OCI-LY3 (cell line): ENCODE measurements around the gene GRIA3.

Source experiments
- H2AFZ ChIP-seq: fragments of 200-600, 300-600 bp; shearing (Covaris generic); 2 replicates; pipeline ENCODE4 v1.6.0; 2014; ENCODE audit warnings: antibody characterized with exemption, low read depth, low read length
- H3K27ac ChIP-seq: fragments of 200-600, 300-600 bp; sonication (generic); 2 replicates; pipeline ENCODE4 v1.5.1; 2014; ENCODE audit warnings: mild to moderate bottlenecking, low read length, moderate library complexity, mixed read lengths
- H3K27me3 ChIP-seq: fragments of 200-600, 300-600 bp; sonication (generic); 2 replicates; pipeline ENCODE4 v1.6.1; 2014; ENCODE audit warnings: low read depth, low read length, mixed read lengths
- H3K36me3 ChIP-seq: fragments of 200-600, 300-600 bp; sonication (generic); replicated peaks from 2 replicates; pipeline ENCODE3; 2014; ENCODE audit warnings: low read depth, low read length, mixed read lengths
- H3K4me1 ChIP-seq: fragments of 300-600, 200-600 bp; sonication (generic); 2 replicates; pipeline ENCODE4 v1.6.1; 2014; ENCODE audit warnings: low read length, mixed read lengths
- H3K4me2 ChIP-seq: fragments of 200-600, 300-600 bp; sonication (generic); 2 replicates; pipeline ENCODE4 v1.6.1; 2014; ENCODE audit warnings: low read length, mixed read lengths
- H3K4me3 ChIP-seq: fragments of 300-600, 200-600 bp; sonication (generic); 2 replicates; pipeline ENCODE4 v1.5.1; 2014; ENCODE audit warnings: antibody characterized with exemption, mild to moderate bottlenecking, low read length, moderate library complexity
- H3K79me2 ChIP-seq: fragments of 300-600, 200-600 bp; shearing (Covaris generic); 2 replicates; pipeline ENCODE4 v1.6.1; 2014; ENCODE audit warnings: mild to moderate bottlenecking, low read length, mixed read lengths
- H3K9ac ChIP-seq: fragments of 300-600, 200-600 bp; shearing (Covaris generic); 2 replicates; pipeline ENCODE4 v1.6.0; 2014; ENCODE audit warnings: mild to moderate bottlenecking, low read length, moderate library complexity
- H3K9me3 ChIP-seq: fragments of 200-600, 300-600 bp; shearing (Covaris generic); 2 replicates; pipeline ENCODE4 v1.6.1; 2014; ENCODE audit warnings: low read length, mixed read lengths; ENCODE audit not compliant: insufficient read depth
- H4K20me1 ChIP-seq: fragments of 200-600, 300-600 bp; sonication (generic); 2 replicates; pipeline ENCODE4 v1.6.1; 2016; ENCODE audit warnings: low read length, mixed read lengths; ENCODE audit not compliant: insufficient read depth
- EZH2phosphoT487 ChIP-seq: fragments of 200-600 bp; shearing (Covaris generic); IDR thresholded peaks from 2 replicates; pipeline ENCODE4 v1.6.1; 2018; ENCODE audit warnings: antibody characterized with exemption, mixed run types, low read depth
- TF ChIP-seq, protein P1 (sequence below): fragments of 200-600, 300-600 bp; sonication (generic); IDR thresholded peaks from 2 replicates; pipeline ENCODE4 v1.5.1; 2014; ENCODE audit warnings: antibody characterized with exemption, low read length, low read depth

The GRIA3 gene

DNA sequence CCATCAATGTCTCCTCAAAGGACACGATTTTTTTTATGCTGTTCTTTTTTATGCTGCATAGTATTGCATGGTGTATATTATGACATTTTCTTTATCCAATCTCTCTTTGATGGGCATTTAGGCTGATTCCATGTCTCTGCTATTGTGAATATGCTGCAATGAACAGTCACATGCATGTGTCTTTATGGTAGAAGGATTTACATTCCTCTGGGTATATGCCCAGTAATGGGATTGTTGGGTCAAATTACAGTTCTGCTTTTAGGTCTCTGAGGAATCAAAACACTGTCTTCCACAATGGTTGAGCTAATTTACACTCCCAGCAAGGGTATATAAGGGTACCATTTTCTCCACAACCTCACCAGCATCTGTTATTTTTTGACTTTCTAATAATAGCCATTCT lies 113.9 kb downstream of the GRIA3 start:
- H4K20me1 ChIP-seq: no peaks in the 10 kb centered on the region
- no peak overlapping the region for H3K4me3 ChIP-seq
- H3K4me1 ChIP-seq: no peaks in the 10 kb centered on the region

DNA sequence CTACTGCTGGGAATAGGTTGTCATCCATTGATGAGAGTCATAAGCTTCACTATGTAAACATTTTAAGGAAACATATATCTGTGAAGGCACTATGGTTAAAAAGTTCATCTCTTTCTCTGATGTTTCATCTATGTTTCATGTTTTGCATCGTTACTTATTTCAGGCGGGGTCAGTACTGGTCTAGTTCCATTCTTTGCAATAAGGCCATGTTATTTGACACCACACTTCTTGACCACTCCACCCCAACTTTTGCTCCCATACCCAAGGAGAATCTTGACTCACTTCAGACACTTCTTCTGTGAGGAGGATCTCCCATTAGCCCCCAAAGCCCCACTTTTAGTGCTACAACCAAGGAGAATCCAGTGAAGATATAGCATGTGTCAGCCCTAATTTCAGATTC lies 119.4 kb downstream of the GRIA3 start:
- H3K9me3 ChIP-seq: no peaks in the 10 kb centered on the region
- H3K27me3 ChIP-seq: no peaks in the 10 kb centered on the region
- no peak overlapping the region for H3K9ac ChIP-seq
- H3K4me2 ChIP-seq: no peak overlapping the region
- H3K36me3 ChIP-seq: no peaks in the 10 kb centered on the region
- H3K4me1 ChIP-seq: no peaks in the 10 kb centered on the region
- no peaks in the 10 kb centered on the region for H4K20me1 ChIP-seq
- no peak overlapping the region for H3K27ac ChIP-seq
- H3K4me3 ChIP-seq: no peak overlapping the region
- no peaks in the 10 kb centered on the region for H3K79me2 ChIP-seq
- no peak overlapping the region for H2AFZ ChIP-seq
- TF ChIP-seq, protein P1, sequence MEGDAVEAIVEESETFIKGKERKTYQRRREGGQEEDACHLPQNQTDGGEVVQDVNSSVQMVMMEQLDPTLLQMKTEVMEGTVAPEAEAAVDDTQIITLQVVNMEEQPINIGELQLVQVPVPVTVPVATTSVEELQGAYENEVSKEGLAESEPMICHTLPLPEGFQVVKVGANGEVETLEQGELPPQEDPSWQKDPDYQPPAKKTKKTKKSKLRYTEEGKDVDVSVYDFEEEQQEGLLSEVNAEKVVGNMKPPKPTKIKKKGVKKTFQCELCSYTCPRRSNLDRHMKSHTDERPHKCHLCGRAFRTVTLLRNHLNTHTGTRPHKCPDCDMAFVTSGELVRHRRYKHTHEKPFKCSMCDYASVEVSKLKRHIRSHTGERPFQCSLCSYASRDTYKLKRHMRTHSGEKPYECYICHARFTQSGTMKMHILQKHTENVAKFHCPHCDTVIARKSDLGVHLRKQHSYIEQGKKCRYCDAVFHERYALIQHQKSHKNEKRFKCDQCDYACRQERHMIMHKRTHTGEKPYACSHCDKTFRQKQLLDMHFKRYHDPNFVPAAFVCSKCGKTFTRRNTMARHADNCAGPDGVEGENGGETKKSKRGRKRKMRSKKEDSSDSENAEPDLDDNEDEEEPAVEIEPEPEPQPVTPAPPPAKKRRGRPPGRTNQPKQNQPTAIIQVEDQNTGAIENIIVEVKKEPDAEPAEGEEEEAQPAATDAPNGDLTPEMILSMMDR: no peak
- TF ChIP-seq EZH2phosphoT487: no peak

More for the DNA sequence above, 113.9 kb downstream of the GRIA3 start:
- no peak for TF ChIP-seq EZH2phosphoT487
- TF ChIP-seq, protein P1: no peak
- no peak overlapping the region for H3K27ac ChIP-seq
- no peaks in the 10 kb centered on the region for H3K27me3 ChIP-seq
- H3K36me3 ChIP-seq: no peaks in the 10 kb centered on the region
- no peaks in the 10 kb centered on the region for H3K79me2 ChIP-seq
- no peak overlapping the region for H2AFZ ChIP-seq
- no peaks in the 10 kb centered on the region for H3K9me3 ChIP-seq
- no peak overlapping the region for H3K4me2 ChIP-seq
- no peak overlapping the region for H3K9ac ChIP-seq

DNA sequence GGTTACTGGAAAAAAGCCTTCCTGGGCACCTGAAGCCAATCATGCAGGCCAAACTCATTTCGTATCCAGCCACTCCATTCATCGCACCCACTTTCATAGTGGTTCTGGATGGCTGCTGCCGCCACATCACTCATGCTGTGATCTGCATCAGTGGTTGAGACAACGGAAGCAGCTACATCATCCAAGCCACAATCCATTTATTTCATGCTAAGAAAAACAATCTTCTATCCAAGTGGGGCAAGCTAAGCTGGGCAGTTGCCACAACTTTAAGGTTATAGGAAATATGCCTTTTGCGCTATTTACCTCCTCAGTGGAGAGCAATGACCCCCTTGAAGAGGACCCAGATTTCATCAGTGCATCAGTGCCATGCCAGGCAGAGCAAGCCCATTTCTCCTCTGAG lies 124.6 kb downstream of the GRIA3 start:
- H3K9me3 ChIP-seq: no peaks in the 10 kb centered on the region
- H3K4me3 ChIP-seq: no peak overlapping the region
- H3K4me2 ChIP-seq: no peak overlapping the region
- TF ChIP-seq, protein P1: no peak
- no peak for TF ChIP-seq EZH2phosphoT487
- no peaks in the 10 kb centered on the region for H3K79me2 ChIP-seq
- no peak overlapping the region for H3K9ac ChIP-seq
- H3K36me3 ChIP-seq: no peaks in the 10 kb centered on the region
- H3K4me1 ChIP-seq: no peaks in the 10 kb centered on the region
- H4K20me1 ChIP-seq: no peaks in the 10 kb centered on the region
- H3K27me3 ChIP-seq: no peaks in the 10 kb centered on the region
- no peak overlapping the region for H2AFZ ChIP-seq
- no peak overlapping the region for H3K27ac ChIP-seq

DNA sequence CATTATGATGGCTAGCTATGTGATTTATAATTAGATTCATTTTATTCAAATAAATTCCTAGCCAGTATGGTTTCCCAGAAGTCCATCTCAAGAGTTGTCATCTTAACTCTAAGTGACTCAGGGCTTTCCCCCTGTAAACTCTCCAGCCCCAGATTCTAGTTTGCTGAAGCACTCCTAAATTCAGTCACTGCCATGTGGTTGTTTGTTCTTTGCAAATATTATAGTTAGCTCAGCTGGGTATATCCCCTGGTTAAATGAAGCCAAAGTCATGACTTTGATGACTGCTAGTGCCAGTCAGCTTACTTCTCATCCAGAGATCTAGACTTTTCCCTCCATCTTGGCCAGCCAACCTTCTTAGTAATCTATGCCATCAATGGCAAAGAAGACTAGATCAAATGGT lies 126.0 kb downstream of the GRIA3 start:
- Histone ChIP-seq H4K20me1 (no peaks in the 10 kb centered on the region), H3K4me2 (no peak overlapping the region), H3K4me3 (no peak overlapping the region), H3K79me2 (no peaks in the 10 kb centered on the region), H3K27me3 (no peaks in the 10 kb centered on the region), H3K27ac (no peak overlapping the region), H3K4me1 (no peaks in the 10 kb centered on the region), H2AFZ (no peak overlapping the region), H3K9me3 (no peaks in the 10 kb centered on the region), H3K36me3 (no peaks in the 10 kb centered on the region), H3K9ac (no peak overlapping the region)
- TF ChIP-seq, protein P1: no peak
- TF ChIP-seq EZH2phosphoT487: no peak
